Neural progenitor cell (in vitro differentiated cells): ENCODE results near the gene BCL2L13.

Experiments
- EZH2 ChIP-seq: fragments of 200-600 bp; sonication (generic); IDR thresholded peaks from 2 replicates; pipeline ENCODE4 v1.6.1; 2017; ENCODE audit warnings: antibody characterized with exemption, mild to moderate bottlenecking, moderate library complexity
- TF ChIP-seq, protein P1 (sequence below): fragments of 200-600 bp; sonication (generic); IDR thresholded peaks from 2 replicates; pipeline ENCODE4 v1.5.1; 2017; ENCODE audit warnings: antibody characterized with exemption, mild to moderate bottlenecking

DNA sequence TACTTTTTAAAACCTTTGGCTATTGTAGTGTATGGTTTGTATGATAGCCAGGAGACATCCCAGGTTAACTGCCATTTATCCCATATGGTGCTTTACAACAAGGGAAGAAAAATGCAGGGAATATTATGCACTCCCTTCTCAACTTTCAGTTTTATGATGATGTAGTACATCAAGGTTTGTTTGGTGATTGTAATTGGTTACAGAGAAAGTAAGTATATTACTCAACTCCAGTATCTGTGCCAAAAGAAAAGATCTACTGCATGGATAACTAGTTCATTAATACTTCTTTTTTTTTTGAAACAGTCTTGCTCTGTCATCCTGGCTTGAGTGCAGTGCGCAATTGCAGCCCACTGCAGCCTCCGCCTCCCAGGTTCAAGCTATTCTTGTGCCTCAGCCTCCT, 65.3 kb downstream of the BCL2L13 start:
- TF ChIP-seq, protein P1, sequence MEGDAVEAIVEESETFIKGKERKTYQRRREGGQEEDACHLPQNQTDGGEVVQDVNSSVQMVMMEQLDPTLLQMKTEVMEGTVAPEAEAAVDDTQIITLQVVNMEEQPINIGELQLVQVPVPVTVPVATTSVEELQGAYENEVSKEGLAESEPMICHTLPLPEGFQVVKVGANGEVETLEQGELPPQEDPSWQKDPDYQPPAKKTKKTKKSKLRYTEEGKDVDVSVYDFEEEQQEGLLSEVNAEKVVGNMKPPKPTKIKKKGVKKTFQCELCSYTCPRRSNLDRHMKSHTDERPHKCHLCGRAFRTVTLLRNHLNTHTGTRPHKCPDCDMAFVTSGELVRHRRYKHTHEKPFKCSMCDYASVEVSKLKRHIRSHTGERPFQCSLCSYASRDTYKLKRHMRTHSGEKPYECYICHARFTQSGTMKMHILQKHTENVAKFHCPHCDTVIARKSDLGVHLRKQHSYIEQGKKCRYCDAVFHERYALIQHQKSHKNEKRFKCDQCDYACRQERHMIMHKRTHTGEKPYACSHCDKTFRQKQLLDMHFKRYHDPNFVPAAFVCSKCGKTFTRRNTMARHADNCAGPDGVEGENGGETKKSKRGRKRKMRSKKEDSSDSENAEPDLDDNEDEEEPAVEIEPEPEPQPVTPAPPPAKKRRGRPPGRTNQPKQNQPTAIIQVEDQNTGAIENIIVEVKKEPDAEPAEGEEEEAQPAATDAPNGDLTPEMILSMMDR = no peak
- TF ChIP-seq EZH2 = no peak
